GM04504 (cell line): Measurements from ENCODE around the gene DDTL.
A peak's percentile ranks its signal among the peaks of the same experiment; 100 is the strongest.
"Not testable (repeated sequence)": the region's sequence is repeated elsewhere in the genome, so short reads cannot be mapped to it uniquely, and the experiment has no call there.

ENCODE experiments used
- DNase-seq: peaks from one replicate; pipeline ENCODE4 v3.0.0-alpha.2; 2012; ENCODE audit warnings: low read depth

DDTL gene

GRCh38 chr22:23966568-23966967 lies at the start of gene DDTL:
Gene DDTL (plus strand): TSS chr22:23966888. CDS start chr22:23966915, 27 bp downstream.
- DNase-seq = not testable (repeated sequence)

DNA sequence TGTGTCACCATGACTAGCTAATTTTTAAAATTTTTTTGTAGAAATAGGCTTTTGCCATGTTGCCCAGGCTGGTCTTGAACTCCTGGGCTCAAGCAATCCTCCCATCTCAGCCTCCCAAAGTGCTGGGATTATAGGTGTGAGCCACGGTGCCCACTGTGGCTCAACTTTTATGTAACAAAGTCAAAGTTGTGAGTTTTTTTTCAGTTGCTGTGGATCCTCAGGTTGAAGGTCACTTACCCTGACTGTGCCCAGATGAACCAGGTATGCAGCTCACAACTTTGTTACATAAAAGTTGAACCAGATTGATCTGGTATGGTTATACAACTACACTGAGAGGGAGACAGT lies 46.4 kb upstream of the DDTL start:
- not testable (repeated sequence) for DNase-seq

DNA sequence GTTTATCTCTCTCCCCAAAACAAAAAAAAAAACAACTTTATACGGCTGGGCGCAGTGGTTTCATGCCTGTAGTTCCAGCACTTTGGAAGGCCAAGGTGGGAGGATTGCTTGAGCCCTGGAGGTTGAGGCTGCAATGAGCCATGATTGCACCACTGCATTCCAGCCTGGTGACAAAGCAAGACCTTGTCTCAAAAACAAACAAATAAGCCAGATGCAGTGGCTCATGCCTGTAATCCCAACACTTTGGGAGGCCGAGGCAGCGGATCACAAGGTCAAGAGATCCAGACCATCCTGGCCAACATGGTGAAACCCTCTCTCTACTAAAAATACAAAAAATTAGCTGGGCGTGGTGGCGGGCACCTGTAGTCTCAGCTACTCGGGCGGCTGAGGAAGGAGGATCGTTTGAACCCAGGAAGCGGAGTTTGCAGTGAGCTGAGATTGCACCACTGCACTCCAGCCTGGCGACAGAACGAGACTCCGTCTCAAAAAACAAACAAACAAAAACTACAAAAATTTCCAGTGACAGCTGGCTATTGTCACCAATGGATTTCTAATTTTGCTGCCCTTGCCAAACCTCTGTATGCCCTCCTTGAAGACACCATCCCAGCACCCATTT lies 45.0 kb upstream of the DDTL start:
- peak; percentile 5 for DNase-seq

DNA sequence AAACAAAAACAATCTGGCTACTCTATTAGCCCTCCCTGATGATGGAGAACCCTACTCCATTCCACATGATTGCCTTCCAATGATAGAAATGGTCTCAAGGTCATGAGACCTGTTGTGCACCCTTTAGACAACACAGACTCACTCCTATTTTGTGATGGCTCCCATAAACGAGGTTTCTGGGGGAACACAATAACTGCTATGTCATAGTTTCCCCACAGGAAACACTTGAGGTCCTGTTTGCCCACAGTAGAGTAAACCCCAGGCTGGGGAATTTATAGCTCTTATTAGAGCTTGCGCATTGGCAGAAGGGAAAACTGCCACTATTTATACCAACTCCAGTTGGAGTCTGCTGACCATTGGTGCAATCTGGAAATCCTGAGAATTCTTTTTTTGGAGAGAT lies 43.8 kb upstream of the DDTL start:
- DNase-seq = no peak

DNA sequence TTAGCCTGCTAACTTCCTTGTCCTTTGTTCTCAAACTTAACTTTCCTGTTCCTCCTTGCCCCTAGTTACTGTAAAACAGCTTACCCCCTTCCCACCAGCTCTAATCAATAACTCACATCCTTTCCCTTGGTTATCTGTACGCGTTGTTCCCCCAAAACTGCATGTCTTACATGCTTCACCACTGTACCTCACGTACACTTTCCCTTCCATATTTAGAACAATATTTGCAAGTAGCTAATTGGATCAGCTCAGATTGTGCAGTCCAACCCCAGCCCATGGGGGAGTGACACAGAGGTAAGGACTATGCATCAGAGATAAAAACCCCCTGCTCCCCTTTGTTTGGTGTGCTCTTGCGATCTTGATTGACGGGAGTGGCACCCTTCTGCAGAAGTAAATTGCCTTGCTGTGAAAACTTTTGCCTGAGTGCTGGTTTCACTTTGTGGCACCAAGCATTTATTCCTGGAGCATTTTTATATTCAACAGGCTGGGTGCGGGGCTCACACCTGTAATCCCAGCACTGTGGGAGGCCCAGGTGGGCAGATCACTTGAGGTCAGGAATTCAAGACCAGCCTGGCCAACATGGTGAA lies 41.6 kb upstream of the DDTL start:
- no peak for DNase-seq

GRCh38 chr22:23926561-23926960 lies 40.1 kb upstream of the DDTL start:
- DNase-seq = no peak

DNA sequence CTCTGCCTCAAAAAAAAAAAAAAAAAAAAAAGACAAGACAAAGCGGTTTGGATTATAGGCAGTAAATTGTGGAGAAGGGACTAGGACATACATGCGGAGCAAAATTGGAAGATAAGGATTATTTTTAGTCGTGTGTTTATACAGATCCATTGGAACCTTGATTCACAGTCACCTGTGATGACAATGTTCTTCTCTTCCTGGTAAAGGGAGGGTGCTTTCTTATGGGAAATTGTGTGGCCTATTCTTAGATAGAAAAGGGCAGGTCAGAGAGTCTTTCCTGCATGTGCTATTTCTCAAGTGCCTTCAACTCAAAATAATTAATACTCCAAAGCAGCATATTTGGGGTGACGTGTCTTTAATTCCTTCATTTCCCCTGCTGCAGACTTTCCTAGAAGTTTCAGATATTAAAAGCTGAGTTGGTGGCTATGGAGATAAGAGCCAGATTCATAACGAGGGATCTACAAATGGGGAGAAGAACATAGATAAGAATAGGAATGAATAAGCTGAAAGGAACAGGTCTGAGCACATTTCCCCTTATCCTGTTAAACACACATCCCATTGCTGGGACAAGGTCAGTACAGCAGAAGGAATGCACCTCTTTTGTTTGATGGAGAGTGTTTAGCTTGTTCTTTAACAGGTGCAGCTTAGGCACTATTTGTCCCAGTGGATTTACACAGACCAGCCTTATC lies 28.2 kb upstream of the DDTL start:
- no peak for DNase-seq

DNA sequence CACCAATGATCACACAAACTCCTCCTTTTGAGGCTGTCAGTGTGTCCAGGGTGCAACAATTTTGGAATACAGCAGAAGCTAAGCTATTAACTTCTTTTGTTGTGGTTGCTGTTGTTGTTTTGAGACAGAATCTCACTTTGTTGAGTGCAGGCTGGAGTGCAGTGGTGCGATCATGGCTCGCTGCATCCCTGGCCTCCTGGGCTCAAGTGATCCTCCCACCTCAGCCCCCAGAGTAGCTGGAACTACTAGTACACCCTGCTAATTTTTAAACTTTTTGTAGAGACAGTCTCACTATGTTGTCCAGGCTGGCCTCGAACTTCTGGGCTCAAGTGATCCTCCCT lies 27.7 kb upstream of the DDTL start:
- no peak for DNase-seq

GRCh38 chr22:23940166-23940565 lies 26.5 kb upstream of the DDTL start:
- DNase-seq = not testable (repeated sequence)

DNA sequence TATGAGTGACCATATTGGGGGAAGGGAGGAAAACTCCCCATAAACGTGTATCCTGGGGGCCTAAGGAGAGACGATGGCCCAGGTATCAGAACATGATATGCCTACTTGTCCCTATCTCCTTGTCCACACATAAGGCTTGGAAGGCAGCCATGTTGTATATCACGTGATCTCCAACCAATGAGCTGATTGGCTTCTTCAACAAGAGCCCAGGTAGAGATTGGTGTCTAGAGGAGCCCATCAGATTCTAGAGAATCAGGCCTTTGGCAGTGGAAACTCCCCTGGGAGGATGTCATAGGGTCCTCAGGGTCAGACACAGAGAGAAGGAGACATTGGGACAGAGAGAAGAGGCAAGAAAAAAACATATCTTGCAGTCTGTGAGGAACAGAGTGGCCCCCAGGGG lies 19.3 kb upstream of the DDTL start:
- DNase-seq = not testable (repeated sequence)

GRCh38 chr22:23949764-23950163 lies 16.9 kb upstream of the DDTL start:
- not testable (repeated sequence) for DNase-seq

DNA sequence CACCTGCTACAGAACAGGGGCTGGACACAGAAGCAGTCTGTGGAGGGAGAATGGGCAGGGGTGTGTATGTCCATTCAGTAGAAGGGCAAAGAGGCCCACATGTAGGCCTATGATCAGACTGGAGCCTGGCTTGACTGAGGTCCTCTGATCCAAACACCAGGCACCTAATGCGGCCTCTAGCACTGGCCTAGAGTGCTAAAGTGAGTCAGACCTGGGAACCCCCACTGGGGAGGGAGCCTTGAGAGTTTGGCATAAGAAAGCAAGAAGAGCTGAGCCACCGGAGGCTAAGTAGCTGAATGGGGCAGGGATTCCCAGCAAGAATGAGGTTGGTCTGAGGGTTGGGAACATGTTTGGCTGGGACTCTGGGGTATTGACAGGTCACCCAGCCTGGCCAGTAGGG lies 15.3 kb upstream of the DDTL start:
- not testable (repeated sequence) for DNase-seq

DNA sequence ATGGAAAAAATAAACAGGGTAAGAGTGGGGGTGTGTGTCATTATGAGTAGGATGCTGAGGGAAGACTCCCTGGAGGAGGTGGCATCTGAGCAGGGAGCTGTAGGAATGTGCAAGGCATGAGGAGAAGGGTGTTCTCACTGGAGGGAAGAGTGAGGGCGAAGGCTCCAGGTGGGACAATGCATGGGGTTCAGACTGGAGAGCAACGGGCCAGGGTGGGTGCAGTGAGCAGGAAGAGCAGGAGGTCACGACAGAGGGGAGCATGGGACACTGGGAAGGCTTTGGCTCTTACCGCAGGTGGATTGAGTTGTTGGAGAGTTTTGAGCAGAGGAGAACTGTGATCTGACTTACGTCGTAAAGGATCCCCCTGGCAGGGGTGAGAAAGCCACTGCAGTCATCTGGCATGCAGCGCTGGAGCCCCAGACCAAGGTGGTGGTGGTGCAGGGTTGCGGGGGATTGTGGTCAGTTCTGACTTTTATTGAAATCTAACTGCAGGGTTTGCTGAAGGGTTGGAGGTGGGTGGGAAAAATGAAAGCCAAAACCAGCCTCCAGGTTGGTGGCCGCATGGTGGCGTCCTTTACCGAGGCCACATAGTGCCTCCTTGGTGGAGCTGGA lies 13.8 kb upstream of the DDTL start:
- DNase-seq = not testable (repeated sequence)

DNA sequence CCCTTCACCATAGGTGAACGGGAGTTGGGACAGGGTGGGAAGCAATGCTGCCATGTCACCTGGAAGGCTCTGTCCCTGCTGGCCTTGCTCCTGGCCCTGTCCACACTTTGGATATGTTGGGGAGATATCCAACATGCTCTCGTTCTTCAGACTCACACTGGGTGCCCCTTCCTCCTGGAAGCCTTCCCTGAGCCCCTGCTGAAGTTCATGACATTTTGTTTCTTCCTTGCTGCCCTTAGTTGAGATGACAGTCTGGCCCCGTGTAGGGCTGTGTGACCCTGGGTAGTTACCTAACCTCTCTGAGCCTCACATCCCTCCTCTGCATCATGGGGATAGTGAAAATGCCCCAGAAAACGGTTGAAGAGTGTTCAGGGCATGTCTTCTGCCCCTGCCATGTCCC lies 13.2 kb upstream of the DDTL start:
- not testable (repeated sequence) for DNase-seq

- not testable (repeated sequence) for DNase-seq
Observed at GRCh38 chr22:23954193-23954990, 12.3 kb upstream of the DDTL start.

GRCh38 chr22:23954991-23955305 lies 11.7 kb upstream of the DDTL start:
- not testable (repeated sequence) for DNase-seq

DNA sequence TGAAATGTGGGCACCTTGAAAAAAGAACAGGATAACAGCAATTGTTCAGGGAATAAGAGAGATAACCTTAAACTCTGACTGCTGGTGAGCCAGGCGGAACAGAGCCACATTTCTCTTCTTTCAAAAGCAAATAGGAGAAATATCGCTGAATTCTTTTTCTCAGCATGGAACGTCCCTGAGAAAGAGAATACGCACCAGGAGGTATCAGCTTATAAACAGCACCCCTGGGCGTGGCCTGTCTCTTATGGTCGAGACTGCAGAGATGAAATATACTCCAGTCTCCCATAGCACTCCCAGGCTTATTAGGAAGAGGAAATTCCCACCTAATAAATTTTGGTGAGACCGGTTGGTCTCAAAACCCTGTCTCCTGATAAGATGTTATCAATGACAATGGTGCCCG lies 10.8 kb upstream of the DDTL start:
- not testable (repeated sequence) for DNase-seq

DNA sequence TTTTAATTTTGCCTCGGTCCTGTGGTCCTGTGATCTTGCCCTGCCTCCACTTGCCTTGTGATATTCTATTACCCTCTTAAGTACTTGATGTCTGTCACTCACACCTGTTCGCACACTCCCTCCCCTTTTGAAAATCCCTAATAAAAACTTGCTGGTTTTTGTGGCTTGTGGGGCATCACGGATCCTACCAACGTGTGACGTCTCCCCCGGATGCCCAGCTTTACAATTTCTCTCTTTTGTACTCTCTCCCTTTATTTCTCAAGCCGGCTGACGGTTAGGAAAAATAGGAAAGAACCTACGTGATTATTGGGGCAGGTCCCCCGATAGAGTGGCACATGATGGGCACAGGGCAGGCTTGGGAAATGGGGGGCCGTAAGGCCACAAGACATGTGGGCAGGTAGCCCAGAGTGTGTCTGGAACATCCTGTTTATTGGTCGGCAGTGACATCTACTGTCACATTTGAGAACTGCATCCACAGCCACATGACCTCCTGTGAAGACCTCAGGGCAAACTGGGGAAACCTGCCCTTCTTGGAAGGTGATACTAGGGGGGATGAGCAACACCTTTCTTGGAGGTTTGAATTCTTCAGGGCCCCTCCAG lies 10.3 kb upstream of the DDTL start:
- peak; percentile 26 for DNase-seq

DNA sequence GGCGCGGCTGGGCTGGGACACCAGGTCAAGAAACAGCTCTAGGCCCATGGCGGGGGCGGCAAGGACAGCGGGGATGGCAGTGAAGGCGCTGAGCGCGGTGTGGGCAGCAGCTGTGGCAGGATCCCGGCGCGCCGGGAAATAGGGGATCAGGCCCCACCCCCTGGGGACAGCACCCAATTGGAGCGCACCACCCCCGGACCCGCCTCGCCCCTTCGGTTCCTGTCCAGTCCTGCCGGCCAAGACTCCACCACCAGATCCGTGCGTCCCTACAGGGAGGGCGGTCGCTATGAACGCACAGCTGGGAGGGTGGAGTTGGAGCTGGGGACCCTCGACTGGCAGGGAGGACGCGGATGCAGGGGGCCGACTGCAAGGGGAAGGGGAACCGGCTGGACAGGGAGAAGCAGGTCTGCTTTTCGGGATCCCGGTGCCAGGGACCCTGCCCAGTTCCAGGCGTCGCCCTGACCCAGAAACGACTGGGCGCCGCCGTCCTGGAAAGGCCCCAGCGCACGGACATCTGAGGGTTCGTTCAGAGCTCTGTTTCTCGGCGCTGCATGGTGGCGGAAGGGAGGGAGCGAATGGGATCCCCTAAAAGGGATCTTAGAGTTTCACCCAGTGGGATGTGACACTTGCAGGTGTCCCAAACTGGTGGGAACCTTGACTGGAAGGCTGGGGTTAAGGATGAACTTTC lies 5.5 kb upstream of the DDTL start, which contains the start of gene GSTT2B:
GSTT2B (minus strand) TSS at position 112 of the 688 bp plus-strand sequence; CDS start at position 48, 64 bp downstream.
- DNase-seq = not testable (repeated sequence)

GRCh38 chr22:23966094-23966493 lies 594 bp upstream of the DDTL start:
- DNase-seq = not testable (repeated sequence)

GRCh38 chr22:23969071-23969470 lies 2.4 kb downstream of the DDTL start:
- no peak for DNase-seq
